A549 (cell line): ENCODE data around the gene CEP63. TPM values are rescaled to one million over a fixed set of nuclear protein-coding genes. Genes with fewer than 3 reads are reported as not detected.

Experiments
- ATAC-seq, 2 experiments: fragments of 200-7000 bp in 1 of 2; fragments of >200 bp in 1 of 2; cut with Nextera tagmentation in 1 of 2; cut with Tn5 transposase in 1 of 2; 3 replicates each; pipeline versions ENCODE4 v1.8.0 to v1.9.1; 2018 to 2020; ENCODE audit warnings: mild to moderate bottlenecking in 1 of 2, moderate library complexity in 1 of 2
- CTCF ChIA-PET: fragments of 300-600 bp; sonication (Branson Sonifier 250); formaldehyde crosslinking; extraction: SDS; loops from one replicate; lab custom pipeline; 2021; ENCODE audit warnings: antibody characterized with exemption, inconsistent platforms; lab: Yijun Ruan, JAX
- POLR2A ChIA-PET: fragments of 350-600 bp; formaldehyde crosslinking; extraction: SDS; loops from one replicate; lab custom pipeline; 2021; ENCODE audit warnings: antibody characterized with exemption, inconsistent platforms; lab: Yijun Ruan, JAX
- DNase-seq, 2 experiments: peaks; one replicate each; pipeline versions ENCODE4 v3.0.0 to v3.0.0-alpha.2; 2011 to 2016; ENCODE audit warnings: low read depth in 1 of 2, low spot score in 1 of 2
- FAIRE-seq: peaks from 2 replicates; lab custom pipeline; 2011; peaks lifted over from hg19 to GRCh38; lab: Jason Lieb, UNC
- H3K27ac ChIP-seq, 2 experiments: fragments of >200 bp; sonication (Bioruptor Twin); formaldehyde crosslinking; 3 replicates each; pipeline ENCODE4 v1.5.1; 2016 to 2017
- H3K4me1 ChIP-seq: fragments of >200 bp; sonication (Bioruptor Twin); formaldehyde crosslinking; 3 replicates; pipeline ENCODE4 v1.6.1; 2016
- H3K4me2 ChIP-seq: fragments of >200 bp; sonication (Bioruptor Twin); formaldehyde crosslinking; 3 replicates; pipeline ENCODE4 v1.6.1; 2016
- H3K4me3 ChIP-seq: fragments of >200 bp; sonication (Bioruptor Twin); formaldehyde crosslinking; 3 replicates; pipeline ENCODE4 v1.5.1; 2016
- H3K9me3 ChIP-seq: fragments of >200 bp; sonication (Bioruptor Twin); formaldehyde crosslinking; 3 replicates; pipeline ENCODE4 v1.6.1; 2016
- CBX8 ChIP-seq: fragments of 200-600 bp; sonication (generic); IDR thresholded peaks from 2 replicates; pipeline ENCODE4 v1.6.1; 2016
- EHF ChIP-seq: fragments of 250-450 bp; sonication (Bioruptor Pico); IDR thresholded peaks from 2 replicates; pipeline ENCODE4 v1.5.0; 2020; ENCODE audit warnings: mild to moderate bottlenecking
- EHMT2 ChIP-seq: fragments of 200-600 bp; sonication (generic); IDR thresholded peaks from 2 replicates; pipeline ENCODE4 v1.6.1; 2016; ENCODE audit warnings: antibody characterized with exemption, low read depth, mild to moderate bottlenecking, moderate library complexity
- ELK1 ChIP-seq: fragments of 150-350 bp; IDR thresholded peaks from 2 replicates; pipeline ENCODE4 v1.6.1; 2014; ENCODE audit warnings: low read depth, mild to moderate bottlenecking, low read length
- FOSB ChIP-seq: fragments of 250-450 bp; sonication (Bioruptor Pico); IDR thresholded peaks from 2 replicates; pipeline ENCODE4 v1.5.0; 2020; ENCODE audit warnings: mild to moderate bottlenecking, moderate library complexity
- FOXS1 ChIP-seq: fragments of 250-450 bp; sonication (Bioruptor Pico); IDR thresholded peaks from 2 replicates; pipeline ENCODE4 v1.5.0; 2020; ENCODE audit warnings: mild to moderate bottlenecking, moderate library complexity
- GATA3 ChIP-seq: IDR thresholded peaks from 2 replicates; pipeline ENCODE4 v1.6.1; 2012; ENCODE audit warnings: borderline replicate concordance
- HDAC2 ChIP-seq: fragments of 200-600 bp; sonication (generic); IDR thresholded peaks from 2 replicates; pipeline ENCODE4 v1.6.1; 2016
- HOXA7 ChIP-seq: fragments of 250-450 bp; sonication (Bioruptor Pico); IDR thresholded peaks from 2 replicates; pipeline ENCODE4 v1.5.0; 2020; ENCODE audit warnings: mild to moderate bottlenecking, moderate library complexity
- HOXB13 ChIP-seq: fragments of 250-450 bp; sonication (Bioruptor Pico); IDR thresholded peaks from 2 replicates; pipeline ENCODE4 v1.5.0; 2020; ENCODE audit warnings: low read depth, mild to moderate bottlenecking, moderate library complexity
- HOXB5 ChIP-seq: fragments of 250-450 bp; sonication (Bioruptor Pico); IDR thresholded peaks from 2 replicates; pipeline ENCODE4 v1.5.0; 2020; ENCODE audit warnings: mild to moderate bottlenecking, moderate library complexity
- KDM1A ChIP-seq: fragments of 200-600 bp; sonication (generic); IDR thresholded peaks from 2 replicates; pipeline ENCODE4 v1.6.1; 2016; ENCODE audit warnings: low read depth, mild to moderate bottlenecking
- KDM5A ChIP-seq: fragments of 200-600 bp; sonication (generic); IDR thresholded peaks from 2 replicates; pipeline ENCODE4 v1.6.1; 2016; ENCODE audit warnings: antibody characterized with exemption, mild to moderate bottlenecking
- MAZ ChIP-seq: fragments of 150-350 bp; IDR thresholded peaks from 2 replicates; pipeline ENCODE4 v1.6.1; 2014; ENCODE audit warnings: antibody characterized with exemption, low read depth, low read length, borderline replicate concordance
- TFCP2L1 ChIP-seq: fragments of 250-450 bp; sonication (Bioruptor Pico); IDR thresholded peaks from 2 replicates; pipeline ENCODE4 v1.5.0; 2021; ENCODE audit warnings: mild to moderate bottlenecking
- TP53 ChIP-seq: fragments of 250-450 bp; sonication (Bioruptor Pico); IDR thresholded peaks from 2 replicates; pipeline ENCODE4 v1.5.0; 2021; ENCODE audit warnings: mild to moderate bottlenecking, moderate library complexity
- ZFP36 ChIP-seq: fragments of 450-650 bp; IDR thresholded peaks from 2 replicates; pipeline ENCODE4 v1.6.1; 2014; ENCODE audit warnings: borderline replicate concordance; ENCODE audit not compliant: partially characterized antibody
- WGBS: methylation state at CpG from one replicate; pipeline ENCODE4 v1.1.6; 2017; ENCODE audit errors: missing lambda C conversion rate; 5-methylcytosine and 5-hydroxymethylcytosine counted together
- polyA plus RNA-seq, 4 experiments: library from polyadenylated mRNA; depleted of rRNA in 3 of 4; stranded (reverse); fragments of >200 nt; fragmentation: RNase III in 1 of 4; extraction: RNeasy Plus Mini Kit Qiagen cat#74134 plus additional on column Dnase treatment in 1 of 4; gene quantifications; 2 replicates in 3 of 4; 3 replicates in 1 of 4; pipeline ENCODE4 v1.2.3, GENCODE V29; 2011 to 2017
- TF ChIP-seq, protein P1 (sequence below): fragments of >200 bp; sonication (Bioruptor Twin); formaldehyde crosslinking; IDR thresholded peaks from 3 replicates; pipeline ENCODE4 v1.5.1; 2016
- TF ChIP-seq, protein P2 (sequence below): fragments of 450-650 bp; IDR thresholded peaks from 2 replicates; pipeline ENCODE4 v1.6.1; 2014; ENCODE audit warnings: antibody characterized with exemption
- TF ChIP-seq, protein P3 (sequence below): fragments of >200 bp; sonication (Bioruptor Twin); formaldehyde crosslinking; IDR thresholded peaks from 2 replicates; pipeline ENCODE4 v1.6.1; 2016

The CEP63 gene
- polyA plus RNA-seq, 2 of the 4 experiments (the other 2 are of a cell fraction): 17.4 to 24.0 TPM

- no peaks in the 10 kb centered on the region for H3K9me3 ChIP-seq
- ATAC-seq (no peak), DNase-seq (no peak), FAIRE-seq (no peak)
- no peaks in the 10 kb centered on the region for H3K4me1 ChIP-seq
- H3K27ac ChIP-seq: no peak overlapping the region
- WGBS: 33% methylated on average over 4 of the region's 4 CpGs
- ChIA-PET POLR2A (no interaction called here), CTCF (interaction anchor here (4.4 kb wide), 1 partner anchor 12 kb away, joined by 21 read pairs; no protein-coding TSS in a partner anchor)
- TF ChIP-seq, protein P1, sequence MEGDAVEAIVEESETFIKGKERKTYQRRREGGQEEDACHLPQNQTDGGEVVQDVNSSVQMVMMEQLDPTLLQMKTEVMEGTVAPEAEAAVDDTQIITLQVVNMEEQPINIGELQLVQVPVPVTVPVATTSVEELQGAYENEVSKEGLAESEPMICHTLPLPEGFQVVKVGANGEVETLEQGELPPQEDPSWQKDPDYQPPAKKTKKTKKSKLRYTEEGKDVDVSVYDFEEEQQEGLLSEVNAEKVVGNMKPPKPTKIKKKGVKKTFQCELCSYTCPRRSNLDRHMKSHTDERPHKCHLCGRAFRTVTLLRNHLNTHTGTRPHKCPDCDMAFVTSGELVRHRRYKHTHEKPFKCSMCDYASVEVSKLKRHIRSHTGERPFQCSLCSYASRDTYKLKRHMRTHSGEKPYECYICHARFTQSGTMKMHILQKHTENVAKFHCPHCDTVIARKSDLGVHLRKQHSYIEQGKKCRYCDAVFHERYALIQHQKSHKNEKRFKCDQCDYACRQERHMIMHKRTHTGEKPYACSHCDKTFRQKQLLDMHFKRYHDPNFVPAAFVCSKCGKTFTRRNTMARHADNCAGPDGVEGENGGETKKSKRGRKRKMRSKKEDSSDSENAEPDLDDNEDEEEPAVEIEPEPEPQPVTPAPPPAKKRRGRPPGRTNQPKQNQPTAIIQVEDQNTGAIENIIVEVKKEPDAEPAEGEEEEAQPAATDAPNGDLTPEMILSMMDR: no peak
- no peak for TF ChIP-seq HDAC2
- TF ChIP-seq EHF (CRISPR knock-in tag): no peak
- TF ChIP-seq ZFP36: no peak
- TF ChIP-seq GATA3: no peak
- TF ChIP-seq, protein P2, sequence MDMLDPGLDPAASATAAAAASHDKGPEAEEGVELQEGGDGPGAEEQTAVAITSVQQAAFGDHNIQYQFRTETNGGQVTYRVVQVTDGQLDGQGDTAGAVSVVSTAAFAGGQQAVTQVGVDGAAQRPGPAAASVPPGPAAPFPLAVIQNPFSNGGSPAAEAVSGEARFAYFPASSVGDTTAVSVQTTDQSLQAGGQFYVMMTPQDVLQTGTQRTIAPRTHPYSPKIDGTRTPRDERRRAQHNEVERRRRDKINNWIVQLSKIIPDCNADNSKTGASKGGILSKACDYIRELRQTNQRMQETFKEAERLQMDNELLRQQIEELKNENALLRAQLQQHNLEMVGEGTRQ: no peak
- TF ChIP-seq CBX8: no peak
- TF ChIP-seq MAZ: no peak
- no peak for TF ChIP-seq HOXB5 (CRISPR knock-in tag)
- TF ChIP-seq HOXA7 (CRISPR knock-in tag): no peak
- no peak for TF ChIP-seq FOXS1 (CRISPR knock-in tag)
- TF ChIP-seq TP53 (CRISPR knock-in tag): no peak
- no peak overlapping the region for H3K4me2 ChIP-seq
- no peak overlapping the region for H3K4me3 ChIP-seq
Observed at GRCh38 chr3:134603480-134603879, 117.6 kb downstream of the CEP63 start.

DNA sequence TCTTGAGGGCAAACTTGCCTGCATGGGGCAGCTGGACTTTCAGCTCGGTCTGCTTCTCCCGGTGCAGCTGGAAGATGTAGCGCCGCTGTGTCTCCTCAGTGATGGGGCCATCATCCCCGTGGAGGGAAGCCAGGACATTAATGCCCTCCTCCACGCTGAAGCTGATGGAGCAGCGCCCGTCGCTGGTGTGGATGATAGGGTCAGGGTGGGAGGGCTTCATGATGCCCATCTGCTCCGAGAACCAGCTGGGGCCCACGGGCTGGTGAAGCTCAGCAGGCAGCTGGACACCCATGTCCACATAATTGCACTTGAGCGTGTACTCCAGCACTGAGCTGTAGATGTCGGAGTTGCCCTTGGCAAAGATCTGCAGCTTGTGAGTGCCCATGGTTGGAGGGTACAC, 118.1 kb downstream of the CEP63 start:
- Histone ChIP-seq H3K27ac (no peak overlapping the region), H3K9me3 (no peaks in the 10 kb centered on the region), H3K4me2 (no peak overlapping the region), H3K4me3 (no peak overlapping the region), H3K4me1 (no peaks in the 10 kb centered on the region)
- FAIRE-seq (no peak), ATAC-seq (no peak), DNase-seq (no peak)
- TF ChIP-seq, protein P3, sequence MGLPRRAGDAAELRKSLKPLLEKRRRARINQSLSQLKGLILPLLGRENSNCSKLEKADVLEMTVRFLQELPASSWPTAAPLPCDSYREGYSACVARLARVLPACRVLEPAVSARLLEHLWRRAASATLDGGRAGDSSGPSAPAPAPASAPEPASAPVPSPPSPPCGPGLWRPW: no peak
- no peak for TF ChIP-seq ELK1
- no peak for TF ChIP-seq TFCP2L1 (CRISPR knock-in tag)
- no peak for TF ChIP-seq HOXB13 (CRISPR knock-in tag)
- TF ChIP-seq KDM1A: no peak
- TF ChIP-seq KDM5A: no peak
- TF ChIP-seq EHMT2: no peak
- no peak for TF ChIP-seq FOSB (CRISPR knock-in tag)
- TF ChIP-seq, protein P1: no peak
- no peak for TF ChIP-seq HOXB5 (CRISPR knock-in tag)
- TF ChIP-seq GATA3: no peak
- no peak for TF ChIP-seq CBX8
- POLR2A ChIA-PET: no interaction called here
- CTCF ChIA-PET: interaction anchor here (1.1 to 4.4 kb wide), 2 partner anchors 12 to 37 kb away, joined by 3 to 21 read pairs; no protein-coding TSS in a partner anchor
- WGBS: 70% methylated on average over 12 of the region's 13 CpGs
